Measurements from ENCODE around the gene STK31. TPM values are rescaled to one million over a fixed set of nuclear protein-coding genes. Genes with fewer than 3 reads are reported as not detected.
"Not testable (repeated sequence)": the region's sequence is repeated elsewhere in the genome, so short reads cannot be mapped to it uniquely, and the experiment has no call there.

STK31 gene
- total RNA-seq, 2 experiments from 2014 or later = 0.20 to 0.30 TPM

GRCh38 chr7:23811540-23811939 lies 101.5 kb downstream of the STK31 start:
- H3K36me3 Mint-ChIP-seq (ENCODE audit: low read depth) = no peaks in the 10 kb centered on the region
- DNase-seq = no peak

DNA sequence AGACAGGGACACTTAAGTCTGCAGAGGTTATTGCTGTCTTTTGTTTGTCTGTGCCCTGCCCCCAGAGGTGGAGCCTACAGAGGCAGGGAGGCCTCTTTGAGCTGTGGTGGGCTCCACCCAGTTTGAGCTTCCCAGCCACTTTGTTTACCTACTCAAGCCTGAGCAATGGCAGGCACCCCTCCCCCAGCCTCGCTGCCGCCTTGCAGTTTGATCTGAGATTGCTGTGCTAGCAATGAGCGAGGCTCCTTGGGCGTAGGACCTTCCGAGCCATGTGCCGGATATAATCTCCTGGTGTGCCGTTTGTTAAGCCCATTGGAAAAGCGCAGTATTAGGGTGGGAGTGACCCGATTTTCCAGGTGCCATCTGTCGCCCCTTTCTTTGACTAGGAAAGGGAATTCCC lies 118.1 kb downstream of the STK31 start:
- peaks cover 14% of the 10 kb centered on the region for H3K9me3 Mint-ChIP-seq

More at GRCh38 chr7:23811540-23811939, 101.5 kb downstream of the STK31 start:
- no peaks in the 10 kb centered on the region for H3K9me3 ChIP-seq (ENCODE audit: control insufficient read depth in 1 of 2, insufficient read depth in 1 of 2, low read length in 2 of 2)
- H3K4me3 Mint-ChIP-seq = no peak overlapping the region
- H3K4me1 ChIP-seq (ENCODE audit: insufficient read depth, low read length) = no peaks in the 10 kb centered on the region
- intact Hi-C loops (cut with DNase I, micrococcal nuclease) = no loop called here
- CTCF ChIA-PET = no interaction called here
- H3K4me3 ChIP-seq (ENCODE audit: low read length) = no peak overlapping the region
- H3K27me3 ChIP-seq (ENCODE audit: control insufficient read depth in 1 of 2, insufficient read depth in 2 of 2, low read length in 2 of 2) = no peaks in the 10 kb centered on the region
- no peak overlapping the region for H3K27ac ChIP-seq (ENCODE audit: low read depth in 1 of 2, low read length in 2 of 2)
- TF ChIP-seq, protein P1, sequence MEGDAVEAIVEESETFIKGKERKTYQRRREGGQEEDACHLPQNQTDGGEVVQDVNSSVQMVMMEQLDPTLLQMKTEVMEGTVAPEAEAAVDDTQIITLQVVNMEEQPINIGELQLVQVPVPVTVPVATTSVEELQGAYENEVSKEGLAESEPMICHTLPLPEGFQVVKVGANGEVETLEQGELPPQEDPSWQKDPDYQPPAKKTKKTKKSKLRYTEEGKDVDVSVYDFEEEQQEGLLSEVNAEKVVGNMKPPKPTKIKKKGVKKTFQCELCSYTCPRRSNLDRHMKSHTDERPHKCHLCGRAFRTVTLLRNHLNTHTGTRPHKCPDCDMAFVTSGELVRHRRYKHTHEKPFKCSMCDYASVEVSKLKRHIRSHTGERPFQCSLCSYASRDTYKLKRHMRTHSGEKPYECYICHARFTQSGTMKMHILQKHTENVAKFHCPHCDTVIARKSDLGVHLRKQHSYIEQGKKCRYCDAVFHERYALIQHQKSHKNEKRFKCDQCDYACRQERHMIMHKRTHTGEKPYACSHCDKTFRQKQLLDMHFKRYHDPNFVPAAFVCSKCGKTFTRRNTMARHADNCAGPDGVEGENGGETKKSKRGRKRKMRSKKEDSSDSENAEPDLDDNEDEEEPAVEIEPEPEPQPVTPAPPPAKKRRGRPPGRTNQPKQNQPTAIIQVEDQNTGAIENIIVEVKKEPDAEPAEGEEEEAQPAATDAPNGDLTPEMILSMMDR (IDR thresholded peaks at IDR 0.05) = peak; percentile 24
- no peak overlapping the region for H3K27ac Mint-ChIP-seq
- H3K27me3 Mint-ChIP-seq = peaks cover 6% of the 10 kb centered on the region
- no peak for ATAC-seq (ENCODE audit: poor library complexity)
- H3K36me3 ChIP-seq (ENCODE audit: insufficient read depth, low read length) = no peaks in the 10 kb centered on the region
- H3K4me1 Mint-ChIP-seq (ENCODE audit: low read depth) = no peaks in the 10 kb centered on the region
- POLR2A ChIA-PET = no interaction called here
- peaks cover 12% of the 10 kb centered on the region for H3K9me3 Mint-ChIP-seq

GRCh38 chr7:23832733-23833132 lies 122.7 kb downstream of the STK31 start:
- peaks cover 12 to 16% of the 10 kb centered on the region in 2 experiments for H3K9me3 ChIP-seq (ENCODE audit: control insufficient read depth in 1 of 2, insufficient read depth in 1 of 2, low read length in 2 of 2)
- H3K36me3 ChIP-seq (ENCODE audit: insufficient read depth, low read length); H3K36me3 Mint-ChIP-seq (ENCODE audit: low read depth); CTCF ChIA-PET; H3K27ac Mint-ChIP-seq; H3K27ac ChIP-seq (ENCODE audit: low read depth in 1 of 2, low read length in 2 of 2); DNase-seq; ATAC-seq (ENCODE audit: poor library complexity); H3K4me1 ChIP-seq (ENCODE audit: insufficient read depth, low read length); POLR2A ChIA-PET; H3K27me3 ChIP-seq (ENCODE audit: control insufficient read depth in 1 of 2, insufficient read depth in 2 of 2, low read length in 2 of 2); H3K4me1 Mint-ChIP-seq (ENCODE audit: low read depth); intact Hi-C loops (cut with DNase I, micrococcal nuclease); H3K4me3 Mint-ChIP-seq; H3K27me3 Mint-ChIP-seq; H3K4me3 ChIP-seq (ENCODE audit: low read length): not testable (repeated sequence)
- peaks cover 28% of the 10 kb centered on the region for H3K9me3 Mint-ChIP-seq

More for the DNA sequence above, 118.1 kb downstream of the STK31 start:
- H3K36me3 Mint-ChIP-seq (ENCODE audit: low read depth); H3K27me3 Mint-ChIP-seq; CTCF ChIA-PET; H3K9me3 ChIP-seq (ENCODE audit: control insufficient read depth in 1 of 2, insufficient read depth in 1 of 2, low read length in 2 of 2); H3K4me3 Mint-ChIP-seq; POLR2A ChIA-PET; DNase-seq; ATAC-seq (ENCODE audit: poor library complexity); H3K4me1 Mint-ChIP-seq (ENCODE audit: low read depth); H3K4me3 ChIP-seq (ENCODE audit: low read length); intact Hi-C loops (cut with DNase I, micrococcal nuclease); H3K4me1 ChIP-seq (ENCODE audit: insufficient read depth, low read length); H3K27ac ChIP-seq (ENCODE audit: low read depth in 1 of 2, low read length in 2 of 2); H3K27me3 ChIP-seq (ENCODE audit: control insufficient read depth in 1 of 2, insufficient read depth in 2 of 2, low read length in 2 of 2); H3K36me3 ChIP-seq (ENCODE audit: insufficient read depth, low read length); H3K27ac Mint-ChIP-seq: not testable (repeated sequence)

- H3K36me3 Mint-ChIP-seq (ENCODE audit: low read depth) = no peaks in the 10 kb centered on the region
Observed at GRCh38 chr7:23833405-23833804, 123.4 kb downstream of the STK31 start.

GRCh38 chr7:23844837-23845236 lies 134.8 kb downstream of the STK31 start:
- H3K27me3 ChIP-seq (ENCODE audit: control insufficient read depth in 1 of 2, insufficient read depth in 2 of 2, low read length in 2 of 2); H3K4me1 ChIP-seq (ENCODE audit: insufficient read depth, low read length); H3K4me3 ChIP-seq (ENCODE audit: low read length); H3K4me3 Mint-ChIP-seq; H3K36me3 ChIP-seq (ENCODE audit: insufficient read depth, low read length); DNase-seq; intact Hi-C loops (cut with DNase I, micrococcal nuclease); H3K27ac ChIP-seq (ENCODE audit: low read depth in 1 of 2, low read length in 2 of 2); H3K27ac Mint-ChIP-seq; ATAC-seq (ENCODE audit: poor library complexity); CTCF ChIA-PET; H3K4me1 Mint-ChIP-seq (ENCODE audit: low read depth); POLR2A ChIA-PET; H3K36me3 Mint-ChIP-seq (ENCODE audit: low read depth): not testable (repeated sequence)
- peaks cover 21% of the 10 kb centered on the region for H3K27me3 Mint-ChIP-seq
- peaks cover 18% of the 10 kb centered on the region for H3K9me3 Mint-ChIP-seq
- H3K9me3 ChIP-seq (ENCODE audit: control insufficient read depth in 1 of 2, insufficient read depth in 1 of 2, low read length in 2 of 2) = peaks cover 10 to 22% of the 10 kb centered on the region in 2 experiments

More at GRCh38 chr7:23833405-23833804, 123.4 kb downstream of the STK31 start:
- POLR2A ChIA-PET = no interaction called here
- Histone ChIP-seq H3K4me3 (ENCODE audit: low read length) (no peak overlapping the region), H3K36me3 (ENCODE audit: insufficient read depth, low read length) (no peaks in the 10 kb centered on the region), H3K27ac (ENCODE audit: low read depth in 1 of 2, low read length in 2 of 2) (no peak overlapping the region), H3K4me1 (ENCODE audit: insufficient read depth, low read length) (no peaks in the 10 kb centered on the region), H3K27me3 (ENCODE audit: control insufficient read depth in 1 of 2, insufficient read depth in 2 of 2, low read length in 2 of 2) (no peaks in the 10 kb centered on the region), H3K9me3 (ENCODE audit: control insufficient read depth in 1 of 2, insufficient read depth in 1 of 2, low read length in 2 of 2) (peaks cover 12 to 16% of the 10 kb centered on the region in 2 experiments)
- H3K4me1 Mint-ChIP-seq (ENCODE audit: low read depth) = no peaks in the 10 kb centered on the region
- intact Hi-C loops (cut with DNase I, micrococcal nuclease) = no loop called here
- peaks cover 28% of the 10 kb centered on the region for H3K9me3 Mint-ChIP-seq
- H3K27ac Mint-ChIP-seq = no peak overlapping the region
- DNase-seq (no peak), ATAC-seq (ENCODE audit: poor library complexity) (no peak)
- peaks cover 4% of the 10 kb centered on the region for H3K27me3 Mint-ChIP-seq
- TF ChIP-seq, protein P1 (IDR thresholded peaks at IDR 0.05) = no peak
- CTCF ChIA-PET = no interaction called here
- no peak overlapping the region for H3K4me3 Mint-ChIP-seq

Measured in CD4-positive, alpha-beta T cell (primary cell).